ENCODE measurements around the gene B9D2. TPM values are rescaled to one million over a fixed set of nuclear protein-coding genes. Genes with fewer than 3 reads are reported as not detected.

B9D2 gene
- total RNA-seq, 1 experiment from 2014 or later = 2.6 TPM

- in situ Hi-C loops (cut with HindIII; ENCODE audit: low pct_unique_long_range_greater_than_20kb, low sequenced_read_pairs) = no loop called here
These were observed 19.8 kb downstream of the B9D2 start for GRCh38 chr19:41344162-41344561.

GRCh38 chr19:41341669-41342490 is 22.1 kb downstream of the B9D2 start:
- no peak for DNase-seq (ENCODE audit: low read depth, low spot score)
- in situ Hi-C loops (cut with HindIII; ENCODE audit: low pct_unique_long_range_greater_than_20kb, low sequenced_read_pairs) = no loop called here

More at GRCh38 chr19:41344162-41344561, 19.8 kb downstream of the B9D2 start:
- no peak for DNase-seq (ENCODE audit: low read depth, low spot score)

GRCh38 chr19:41339936-41340335 is 24.0 kb downstream of the B9D2 start:
- in situ Hi-C loops (cut with HindIII; ENCODE audit: low pct_unique_long_range_greater_than_20kb, low sequenced_read_pairs) = no loop called here
- DNase-seq (ENCODE audit: low read depth, low spot score) = no peak

GRCh38 chr19:41335467-41335866 is 28.5 kb downstream of the B9D2 start:
- in situ Hi-C loops (cut with HindIII; ENCODE audit: low pct_unique_long_range_greater_than_20kb, low sequenced_read_pairs) = no loop called here
- DNase-seq (ENCODE audit: low read depth, low spot score) = no peak

GRCh38 chr19:41334793-41335192 is 29.2 kb downstream of the B9D2 start:
- no peak for DNase-seq (ENCODE audit: low read depth, low spot score)
- in situ Hi-C loops (cut with HindIII; ENCODE audit: low pct_unique_long_range_greater_than_20kb, low sequenced_read_pairs) = no loop called here

GRCh38 chr19:41332468-41332867 is 31.5 kb downstream of the B9D2 start:
- no peak for DNase-seq (ENCODE audit: low read depth, low spot score)
- in situ Hi-C loops (cut with HindIII; ENCODE audit: low pct_unique_long_range_greater_than_20kb, low sequenced_read_pairs) = no loop called here

GRCh38 chr19:41332000-41332399 is 31.9 kb downstream of the B9D2 start:
- in situ Hi-C loops (cut with HindIII; ENCODE audit: low pct_unique_long_range_greater_than_20kb, low sequenced_read_pairs) = no loop called here
- DNase-seq (ENCODE audit: low read depth, low spot score) = no peak

- in situ Hi-C loops (cut with HindIII; ENCODE audit: low pct_unique_long_range_greater_than_20kb, low sequenced_read_pairs) = no loop called here
- no peak for DNase-seq (ENCODE audit: low read depth, low spot score)
These were observed 32.8 kb downstream of the B9D2 start for GRCh38 chr19:41330946-41331678.

- no peak for DNase-seq (ENCODE audit: low read depth, low spot score)
- in situ Hi-C loops (cut with HindIII; ENCODE audit: low pct_unique_long_range_greater_than_20kb, low sequenced_read_pairs) = no loop called here
These were observed 33.5 kb downstream of the B9D2 start for GRCh38 chr19:41330481-41330880.

GRCh38 chr19:41328842-41329225 is 35.1 kb downstream of the B9D2 start:
- in situ Hi-C loops (cut with HindIII; ENCODE audit: low pct_unique_long_range_greater_than_20kb, low sequenced_read_pairs) = no loop called here
- DNase-seq (ENCODE audit: low read depth, low spot score) = no peak

GRCh38 chr19:41328157-41328841 is 35.6 kb downstream of the B9D2 start:
- in situ Hi-C loops (cut with HindIII; ENCODE audit: low pct_unique_long_range_greater_than_20kb, low sequenced_read_pairs) = no loop called here
- no peak for DNase-seq (ENCODE audit: low read depth, low spot score)

- no peak for DNase-seq (ENCODE audit: low read depth, low spot score)
- in situ Hi-C loops (cut with HindIII; ENCODE audit: low pct_unique_long_range_greater_than_20kb, low sequenced_read_pairs) = no loop called here
These were observed 36.3 kb downstream of the B9D2 start for GRCh38 chr19:41327576-41328156.

GRCh38 chr19:41327076-41327575 is 36.8 kb downstream of the B9D2 start:
- DNase-seq (ENCODE audit: low read depth, low spot score) = no peak
- in situ Hi-C loops (cut with HindIII; ENCODE audit: low pct_unique_long_range_greater_than_20kb, low sequenced_read_pairs) = no loop called here

GRCh38 chr19:41325947-41326706 is 37.8 kb downstream of the B9D2 start:
- in situ Hi-C loops (cut with HindIII; ENCODE audit: low pct_unique_long_range_greater_than_20kb, low sequenced_read_pairs) = no loop called here
- DNase-seq (ENCODE audit: low read depth, low spot score) = no peak

GRCh38 chr19:41325640-41325946 is 38.4 kb downstream of the B9D2 start:
- no peak for DNase-seq (ENCODE audit: low read depth, low spot score)

GRCh38 chr19:41324921-41325639 is 38.9 kb downstream of the B9D2 start:
- in situ Hi-C loops (cut with HindIII; ENCODE audit: low pct_unique_long_range_greater_than_20kb, low sequenced_read_pairs) = no loop called here
- DNase-seq (ENCODE audit: low read depth, low spot score) = no peak

More at GRCh38 chr19:41325640-41325946, 38.4 kb downstream of the B9D2 start:
- in situ Hi-C loops (cut with HindIII; ENCODE audit: low pct_unique_long_range_greater_than_20kb, low sequenced_read_pairs) = no loop called here

- no peak for DNase-seq (ENCODE audit: low read depth, low spot score)
- in situ Hi-C loops (cut with HindIII; ENCODE audit: low pct_unique_long_range_greater_than_20kb, low sequenced_read_pairs) = no loop called here
These were observed 39.7 kb downstream of the B9D2 start for GRCh38 chr19:41324231-41324702.

Measured in SK-MEL-5 (cell line).